GM18861 (cell line): ENCODE data around the gene REM2.
"Not testable (repeated sequence)": the region's sequence is repeated elsewhere in the genome, so short reads cannot be mapped to it uniquely, and the experiment has no call there.

Experiments used
- ATAC-seq: cut with Tn5 transposase; IDR thresholded peaks from one replicate; pipeline ENCODE4 v1.9.1; 2021; ENCODE audit not compliant: unreplicated experiment

Gene REM2

GRCh38 chr14:22893706-22894105 lies 10.7 kb downstream of the REM2 start:
- ATAC-seq: no peak

GRCh38 chr14:22895402-22895801 lies 12.4 kb downstream of the REM2 start:
- ATAC-seq: no peak

GRCh38 chr14:22896356-22896755 lies 13.3 kb downstream of the REM2 start:
- no peak for ATAC-seq

- no peak for ATAC-seq
Observed at GRCh38 chr14:22896760-22897159, 13.7 kb downstream of the REM2 start.

- ATAC-seq: no peak
Observed at GRCh38 chr14:22897357-22897756, 14.3 kb downstream of the REM2 start.

GRCh38 chr14:22898302-22899090 lies 15.5 kb downstream of the REM2 start:
- no peak for ATAC-seq

GRCh38 chr14:22900081-22900799 lies 17.2 kb downstream of the REM2 start:
- no peak for ATAC-seq

GRCh38 chr14:22901799-22902198 lies 18.8 kb downstream of the REM2 start:
- ATAC-seq: no peak

GRCh38 chr14:22903742-22904087 lies 20.7 kb downstream of the REM2 start:
- ATAC-seq: no peak

GRCh38 chr14:22905627-22906026 lies 22.6 kb downstream of the REM2 start:
- ATAC-seq: no peak

- no peak for ATAC-seq
Observed at GRCh38 chr14:22906073-22906472, 23.1 kb downstream of the REM2 start.

- no peak for ATAC-seq
Observed at GRCh38 chr14:22907429-22907828, 24.4 kb downstream of the REM2 start.

- no peak for ATAC-seq
Observed at GRCh38 chr14:22908601-22909000, 25.6 kb downstream of the REM2 start.

- ATAC-seq: no peak
Observed at GRCh38 chr14:22910916-22911315, 27.9 kb downstream of the REM2 start.

- ATAC-seq: not testable (repeated sequence)
Observed at GRCh38 chr14:22914836-22915235, 31.8 kb downstream of the REM2 start.

- ATAC-seq: no peak
Observed at GRCh38 chr14:22915886-22916521, 33.0 kb downstream of the REM2 start.

GRCh38 chr14:22918804-22919600 lies 36.0 kb downstream of the REM2 start, which contains the start of gene RBM23:
Gene RBM23 (minus strand): TSS chr14:22919149.
- peak; percentile 88 for ATAC-seq

- peak; percentile 1 for ATAC-seq
Observed at GRCh38 chr14:22919601-22919921, 36.5 kb downstream of the REM2 start.

- no peak for ATAC-seq
Observed at GRCh38 chr14:22920697-22921096, 37.7 kb downstream of the REM2 start.

- no peak for ATAC-seq
Observed at GRCh38 chr14:22922294-22922693, 39.3 kb downstream of the REM2 start.

- no peak for ATAC-seq
Observed at GRCh38 chr14:22923746-22924145, 40.7 kb downstream of the REM2 start.
